Esophagus squamous epithelium (tissue), 5 donors: ENCODE data around the gene SPATS2. TPM values are rescaled to one million over a fixed set of nuclear protein-coding genes. Genes with fewer than 3 reads are reported as not detected.

Source experiments
- DNase-seq: peaks from one replicate; lab custom pipeline; 2025; lab: John Stamatoyannopoulos, UW
- H3K27ac ChIP-seq, 4 donors: fragments of 200-600 bp; sonication (generic); one replicate each; pipeline ENCODE4 v1.5.1; 2016 to 2019; ENCODE audit warnings: mild to moderate bottlenecking in 1 of 4
- H3K27me3 ChIP-seq, 4 donors: fragments of 200-600 bp; sonication (generic); 1 replicate in 3 of 4; 2 replicates in 1 of 4; pipeline versions ENCODE4 v1.5.1 to v1.6.0; 2017 to 2021; ENCODE audit warnings: antibody characterized with exemption in 1 of 4
- H3K36me3 ChIP-seq, 3 donors: fragments of 200-600 bp; sonication (generic); one replicate each; pipeline ENCODE4 v1.5.1; 2016 to 2019
- H3K4me1 ChIP-seq, 3 donors: fragments of 200-600 bp; sonication (generic); one replicate each; pipeline ENCODE4 v1.5.1; 2017 to 2019
- H3K4me3 ChIP-seq, 4 donors: fragments of 200-600 bp; sonication (generic); 1 replicate in 3 of 4; 2 replicates in 1 of 4; pipeline ENCODE4 v1.5.1; 2016 to 2019; ENCODE audit warnings: mild to moderate bottlenecking in 2 of 4, moderate library complexity in 1 of 4
- H3K9me3 ChIP-seq, 3 donors: fragments of 200-600 bp; sonication (generic); one replicate each; pipeline ENCODE4 v1.5.1; 2016 to 2019
- CTCF ChIP-seq, 6 experiments: fragments of 450-650 bp in 4 of 6; fragments of 200-600 bp in 2 of 6; sonication (generic) in 2 of 6; IDR thresholded peaks; one replicate each; pipeline ENCODE4 v1.5.1; 2016 to 2019; ENCODE audit warnings: antibody characterized with exemption in 6 of 6, mild to moderate bottlenecking in 4 of 6, moderate library complexity in 4 of 6
- POLR2A ChIP-seq, 4 donors: fragments of 450-650 bp; IDR thresholded peaks; one replicate each; pipeline ENCODE4 v1.6.1; 2017; ENCODE audit warnings: antibody characterized with exemption in 4 of 4, mild to moderate bottlenecking in 4 of 4, moderate library complexity in 3 of 4
- WGBS, 2 donors: methylation state at CpG; one replicate each; pipeline ENCODE4 v1.1.5; 2018; 5-methylcytosine and 5-hydroxymethylcytosine counted together
- intact Hi-C: fragments of 100-400 bp; cut with DNase I; formaldehyde crosslinking; loops from one replicate; pipeline ENCODE4 v1.15.0; 2022
- total RNA-seq, 4 donors: library from RNA; depleted of rRNA; stranded (reverse); fragments of >200 nt; gene quantifications; one replicate each; pipeline ENCODE4 v1.1.0, GENCODE V29; 2016
- donor health status: DM: yes; HTN: yes; CAD: no.

SPATS2 gene
- total RNA-seq, 4 donors from 2014 or later, result 4.8 to 9.8 (median 8.5) TPM

GRCh38 chr12:49564686-49565405, 197.6 kb downstream of the SPATS2 start:
- Histone ChIP-seq H3K36me3 (peaks cover 20 to 64% (median 41%) of the 10 kb centered on the region in 3 donors), H3K4me3 (no peak overlapping the region), H3K27me3 (no peaks in the 10 kb centered on the region), H3K4me1 (peaks cover 18 to 57% (median 21%) of the 10 kb centered on the region in 3 donors), H3K27ac (no peak overlapping the region), H3K9me3 (no peaks in the 10 kb centered on the region)
- WGBS, 2 donors, result 62 to 94% methylated on average over 3 to 4 of the region's 8 CpGs
- TF ChIP-seq POLR2A (IDR thresholded peaks at IDR 0.05), result no peak
- TF ChIP-seq CTCF (IDR thresholded peaks at IDR 0.05), result no peak
- intact Hi-C loops, result no loop called here
- no peak for DNase-seq

- intact Hi-C loops, result no loop called here
- no peak overlapping the region for H3K27ac ChIP-seq
- H3K9me3 ChIP-seq, result no peaks in the 10 kb centered on the region
- peaks cover 20 to 56% (median 33%) of the 10 kb centered on the region in 3 donors for H3K36me3 ChIP-seq
- H3K4me1 ChIP-seq, result peaks cover 18 to 65% (median 25%) of the 10 kb centered on the region in 3 donors
- TF ChIP-seq CTCF (IDR thresholded peaks at IDR 0.05) (no peak), POLR2A (IDR thresholded peaks at IDR 0.05) (no peak)
- no peak overlapping the region for H3K4me3 ChIP-seq
- no peak for DNase-seq
- WGBS, 2 donors, result 83 to 86% methylated on average over 3 to 10 of the region's 12 CpGs
- no peaks in the 10 kb centered on the region for H3K27me3 ChIP-seq
Measured at GRCh38 chr12:49565406-49566265, 198.4 kb downstream of the SPATS2 start.

- no peak overlapping the region for H3K4me3 ChIP-seq
- H3K36me3 ChIP-seq, result peaks cover 20 to 49% (median 33%) of the 10 kb centered on the region in 3 donors
- TF ChIP-seq POLR2A (IDR thresholded peaks at IDR 0.05), result no peak
- TF ChIP-seq CTCF (IDR thresholded peaks at IDR 0.05), result no peak
- no peak for DNase-seq
- WGBS, 2 donors, result 92 to 95% methylated on average over 2 to 12 of the region's 13 CpGs
- H3K27me3 ChIP-seq, result no peaks in the 10 kb centered on the region
- H3K27ac ChIP-seq, result no peak overlapping the region
- peaks cover 18 to 72% (median 25%) of the 10 kb centered on the region in 3 donors for H3K4me1 ChIP-seq
- H3K9me3 ChIP-seq, result no peaks in the 10 kb centered on the region
- intact Hi-C loops, result no loop called here
Measured at GRCh38 chr12:49566361-49566760, 199.1 kb downstream of the SPATS2 start.

GRCh38 chr12:49567302-49567610, 200.0 kb downstream of the SPATS2 start:
- Histone ChIP-seq H3K36me3 (peaks cover 17 to 45% (median 24%) of the 10 kb centered on the region in 3 donors), H3K27ac (peak overlapping the region; percentile 88 to 97 (median 92)), H3K4me1 (peaks cover 18 to 72% (median 25%) of the 10 kb centered on the region in 3 donors), H3K4me3 (peak overlapping the region; percentile 61 to 88 (median 71)), H3K9me3 (no peaks in the 10 kb centered on the region), H3K27me3 (no peaks in the 10 kb centered on the region)
- no peak for DNase-seq
- TF ChIP-seq CTCF (IDR thresholded peaks at IDR 0.05) (no peak), POLR2A (IDR thresholded peaks at IDR 0.05) (no peak)
- intact Hi-C loops, result no loop called here
- WGBS, 2 donors, result 1 to 5% methylated on average over 6 of the region's 11 CpGs
